GM13976 (cell line): ENCODE data around the gene GALK1.

ENCODE experiments used
- DNase-seq: peaks from one replicate; pipeline ENCODE4 v3.0.0; 2012; ENCODE audit warnings: low spot score
- in situ Hi-C: fragments of 300-500 bp; cut with MboI; formaldehyde crosslinking; loops from one replicate; pipeline ENCODE4 v1.12.0; 2022; ENCODE audit warnings: low sequenced_read_pairs, mixed read lengths, inconsistent platforms; ENCODE audit not compliant: unreplicated experiment
- TF ChIP-seq, protein P1 (sequence below): IDR thresholded peaks from 2 replicates; pipeline ENCODE4 v1.5.1; 2012; ENCODE audit warnings: borderline replicate concordance, mild to moderate bottlenecking; ENCODE audit not compliant: insufficient read depth; ENCODE audit errors: extremely low read depth, missing control alignments, control extremely low read depth

The GALK1 gene

DNA sequence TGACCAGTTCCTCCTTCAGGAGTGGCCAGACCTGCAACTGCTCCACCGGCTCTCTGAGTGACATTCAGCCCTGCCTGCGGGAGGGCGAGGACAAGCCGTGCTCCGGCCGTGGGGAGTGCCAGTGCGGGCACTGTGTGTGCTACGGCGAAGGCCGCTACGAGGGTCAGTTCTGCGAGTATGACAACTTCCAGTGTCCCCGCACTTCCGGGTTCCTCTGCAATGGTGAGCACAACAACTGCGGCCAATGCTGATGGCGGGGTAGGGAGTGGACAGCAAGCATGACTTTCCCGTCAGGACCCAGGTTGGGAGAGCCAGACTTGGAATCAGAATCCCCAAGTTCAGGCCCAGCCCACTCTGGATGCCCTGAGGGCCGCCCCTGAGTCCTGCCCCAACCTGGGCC lies 31.5 kb downstream of the GALK1 start:
- in situ Hi-C loops: no loop called here
- DNase-seq: no peak
- TF ChIP-seq, protein P1, sequence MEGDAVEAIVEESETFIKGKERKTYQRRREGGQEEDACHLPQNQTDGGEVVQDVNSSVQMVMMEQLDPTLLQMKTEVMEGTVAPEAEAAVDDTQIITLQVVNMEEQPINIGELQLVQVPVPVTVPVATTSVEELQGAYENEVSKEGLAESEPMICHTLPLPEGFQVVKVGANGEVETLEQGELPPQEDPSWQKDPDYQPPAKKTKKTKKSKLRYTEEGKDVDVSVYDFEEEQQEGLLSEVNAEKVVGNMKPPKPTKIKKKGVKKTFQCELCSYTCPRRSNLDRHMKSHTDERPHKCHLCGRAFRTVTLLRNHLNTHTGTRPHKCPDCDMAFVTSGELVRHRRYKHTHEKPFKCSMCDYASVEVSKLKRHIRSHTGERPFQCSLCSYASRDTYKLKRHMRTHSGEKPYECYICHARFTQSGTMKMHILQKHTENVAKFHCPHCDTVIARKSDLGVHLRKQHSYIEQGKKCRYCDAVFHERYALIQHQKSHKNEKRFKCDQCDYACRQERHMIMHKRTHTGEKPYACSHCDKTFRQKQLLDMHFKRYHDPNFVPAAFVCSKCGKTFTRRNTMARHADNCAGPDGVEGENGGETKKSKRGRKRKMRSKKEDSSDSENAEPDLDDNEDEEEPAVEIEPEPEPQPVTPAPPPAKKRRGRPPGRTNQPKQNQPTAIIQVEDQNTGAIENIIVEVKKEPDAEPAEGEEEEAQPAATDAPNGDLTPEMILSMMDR: no peak

DNA sequence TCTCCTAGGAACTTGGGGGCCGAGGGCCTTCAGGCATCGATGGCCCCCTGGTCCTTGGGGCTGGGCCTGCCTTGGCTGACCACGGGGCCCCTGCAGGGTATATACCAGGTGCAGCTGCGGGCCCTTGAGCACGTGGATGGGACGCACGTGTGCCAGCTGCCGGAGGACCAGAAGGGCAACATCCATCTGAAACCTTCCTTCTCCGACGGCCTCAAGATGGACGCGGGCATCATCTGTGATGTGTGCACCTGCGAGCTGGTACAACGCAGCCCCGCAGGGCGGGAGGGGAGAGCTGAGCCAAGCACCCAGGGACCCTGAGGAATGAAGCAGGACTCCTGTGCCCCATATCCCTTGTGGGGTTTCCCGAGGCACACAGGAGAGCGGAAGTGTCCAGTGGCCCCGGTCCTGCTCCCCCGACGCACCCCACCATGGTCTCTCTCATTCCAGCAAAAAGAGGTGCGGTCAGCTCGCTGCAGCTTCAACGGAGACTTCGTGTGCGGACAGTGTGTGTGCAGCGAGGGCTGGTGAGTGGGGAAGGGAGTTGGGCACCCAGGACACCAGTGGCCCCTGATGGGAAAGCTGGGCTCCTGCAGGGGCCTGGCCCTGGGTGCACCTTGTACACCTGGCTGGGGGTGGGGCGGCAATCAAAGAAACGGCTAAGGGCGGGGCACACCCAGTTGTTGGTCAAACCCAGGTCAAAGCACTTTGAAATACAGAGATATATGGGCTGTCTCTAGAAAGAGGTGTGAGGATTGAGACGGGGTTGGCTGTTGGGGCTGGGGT lies 33.1 kb downstream of the GALK1 start:
- in situ Hi-C loops: no loop called here
- TF ChIP-seq, protein P1: no peak
- DNase-seq: no peak

DNA sequence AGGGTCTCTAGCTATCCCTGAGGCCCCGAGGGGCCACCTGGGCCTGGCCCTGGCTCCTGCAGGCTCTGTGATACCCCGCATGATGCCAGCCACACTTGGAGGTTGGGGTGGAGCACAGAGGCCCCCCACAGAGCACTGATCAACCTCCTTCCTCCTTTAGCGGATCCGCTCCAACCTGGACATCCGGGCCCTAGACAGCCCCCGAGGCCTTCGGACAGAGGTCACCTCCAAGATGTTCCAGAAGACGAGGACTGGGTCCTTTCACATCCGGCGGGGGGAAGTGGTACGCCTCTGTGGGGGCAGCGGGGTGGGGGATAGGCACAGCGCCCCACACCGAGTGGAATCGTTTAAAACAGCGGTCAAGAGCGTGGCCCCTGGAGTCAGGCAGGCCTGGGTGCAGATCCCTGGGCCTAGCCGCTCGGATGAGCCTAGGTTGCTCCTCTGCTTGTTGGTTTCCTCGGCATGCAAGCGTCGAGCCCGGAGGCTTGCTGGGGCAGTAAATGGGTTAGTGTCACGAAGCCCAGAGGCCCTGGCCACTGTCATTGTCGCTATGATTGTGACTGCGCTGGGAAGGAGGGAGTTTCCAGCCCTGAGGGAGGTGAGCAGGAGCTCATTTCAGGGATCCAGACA lies 33.8 kb downstream of the GALK1 start:
- TF ChIP-seq, protein P1: no peak
- no peak for DNase-seq
- in situ Hi-C loops: no loop called here

DNA sequence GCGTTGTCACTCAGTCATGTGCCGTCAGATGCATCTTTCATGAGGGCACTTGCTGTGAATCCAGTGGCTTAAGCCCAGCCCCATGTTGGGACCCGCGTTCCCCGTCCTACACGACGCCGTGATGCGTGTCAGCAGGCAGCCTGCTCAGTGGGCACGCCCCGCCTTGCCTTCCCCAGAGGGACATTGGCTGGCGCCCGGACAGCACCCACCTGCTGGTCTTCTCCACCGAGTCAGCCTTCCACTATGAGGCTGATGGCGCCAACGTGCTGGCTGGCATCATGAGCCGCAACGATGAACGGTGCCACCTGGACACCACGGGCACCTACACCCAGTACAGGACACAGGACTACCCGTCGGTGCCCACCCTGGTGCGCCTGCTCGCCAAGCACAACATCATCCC lies 34.9 kb downstream of the GALK1 start:
- DNase-seq: no peak
- in situ Hi-C loops: no loop called here
- TF ChIP-seq, protein P1: no peak

DNA sequence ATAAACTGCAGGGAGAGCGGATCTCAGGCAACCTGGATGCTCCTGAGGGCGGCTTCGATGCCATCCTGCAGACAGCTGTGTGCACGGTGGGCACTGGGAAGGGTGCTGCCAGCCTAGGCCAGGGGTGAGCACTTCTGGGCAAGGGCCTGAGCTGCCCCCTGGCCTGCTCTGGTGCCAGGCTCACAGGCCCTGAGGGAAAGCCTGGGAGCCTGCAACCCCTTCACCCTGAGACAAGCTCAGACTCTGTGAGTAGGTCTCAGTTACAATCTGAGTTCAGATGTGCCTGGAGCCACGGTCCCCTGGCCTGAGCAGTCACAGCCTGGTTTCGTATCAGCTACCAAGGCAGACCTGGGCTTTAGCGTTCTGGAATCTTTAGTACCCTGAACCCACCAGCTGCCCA lies 35.6 kb downstream of the GALK1 start:
- DNase-seq: no peak
- in situ Hi-C loops: no loop called here
- TF ChIP-seq, protein P1: no peak

DNA sequence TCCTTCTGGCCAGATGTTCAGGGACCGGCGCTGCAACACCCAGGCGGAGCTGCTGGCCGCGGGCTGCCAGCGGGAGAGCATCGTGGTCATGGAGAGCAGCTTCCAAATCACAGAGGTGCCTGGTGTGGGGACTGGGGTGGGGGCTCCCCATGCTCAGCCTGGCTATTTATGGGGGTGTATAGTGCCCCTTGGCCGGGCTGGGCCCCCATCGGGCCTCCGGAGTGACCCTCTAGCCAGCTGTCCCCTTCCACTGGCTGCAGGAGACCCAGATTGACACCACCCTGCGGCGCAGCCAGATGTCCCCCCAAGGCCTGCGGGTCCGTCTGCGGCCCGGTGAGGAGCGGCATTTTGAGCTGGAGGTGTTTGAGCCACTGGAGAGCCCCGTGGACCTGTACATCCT lies 37.6 kb downstream of the GALK1 start:
- TF ChIP-seq, protein P1: no peak
- no peak for DNase-seq
- in situ Hi-C loops: no loop called here

DNA sequence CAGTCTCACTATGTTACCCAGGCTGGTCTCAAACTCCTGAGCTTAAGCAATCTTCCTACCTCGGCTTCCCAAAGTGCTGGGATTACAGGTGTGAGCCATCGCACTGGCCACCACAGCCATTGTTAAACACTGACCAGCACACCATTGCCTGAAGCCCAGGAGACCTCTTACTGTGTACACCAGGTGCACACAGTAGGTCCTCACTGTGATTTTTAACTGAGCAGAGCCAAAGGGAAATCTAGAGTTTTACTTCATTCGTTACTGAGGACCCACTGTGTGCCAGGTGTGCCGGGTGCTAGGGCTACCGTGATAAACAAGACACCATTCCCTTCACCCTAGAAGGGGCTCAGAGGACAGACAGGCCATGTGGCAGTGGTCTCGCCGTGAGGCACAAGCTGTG lies 39.5 kb downstream of the GALK1 start:
- TF ChIP-seq, protein P1: no peak
- in situ Hi-C loops: no loop called here
- DNase-seq: no peak
